ENCODE results near the gene RPS21. TPM values are rescaled to one million over a fixed set of nuclear protein-coding genes. Genes with fewer than 3 reads are reported as not detected.

RPS21 gene
- total RNA-seq, 1 donor from 2014 or later = 830 TPM

GRCh38 chr20:62410746-62411478 lies 24.0 kb downstream of the RPS21 start:
- no peak for TF ChIP-seq CTCF (IDR thresholded peaks at IDR 0.05)
- H3K9me3 Mint-ChIP-seq (ENCODE audit: low read depth) = no peaks in the 10 kb centered on the region
- H3K4me3 Mint-ChIP-seq (ENCODE audit: unreplicated experiment) = no peak overlapping the region
- H3K4me1 Mint-ChIP-seq (ENCODE audit: low read depth) = peaks cover 4% of the 10 kb centered on the region
- no peaks in the 10 kb centered on the region for H3K36me3 Mint-ChIP-seq (ENCODE audit: low read depth)
- no peak for DNase-seq (ENCODE audit: low spot score)
- no peaks in the 10 kb centered on the region for H3K27me3 Mint-ChIP-seq (ENCODE audit: low read depth)
- H3K27ac Mint-ChIP-seq (ENCODE audit: unreplicated experiment) = no peak overlapping the region

- Mint-ChIP-seq H3K4me3 (ENCODE audit: unreplicated experiment) (no peak overlapping the region), H3K36me3 (ENCODE audit: low read depth) (no peaks in the 10 kb centered on the region), H3K9me3 (ENCODE audit: low read depth) (no peaks in the 10 kb centered on the region), H3K4me1 (ENCODE audit: low read depth) (no peaks in the 10 kb centered on the region), H3K27me3 (ENCODE audit: low read depth) (no peaks in the 10 kb centered on the region), H3K27ac (ENCODE audit: unreplicated experiment) (no peak overlapping the region)
- no peak for DNase-seq (ENCODE audit: low spot score)
- TF ChIP-seq CTCF (IDR thresholded peaks at IDR 0.05) = no peak
Measured at GRCh38 chr20:62411479-62412193, 24.7 kb downstream of the RPS21 start.

- Mint-ChIP-seq H3K4me3 (ENCODE audit: unreplicated experiment) (no peak overlapping the region), H3K27ac (ENCODE audit: unreplicated experiment) (no peak overlapping the region), H3K4me1 (ENCODE audit: low read depth) (no peaks in the 10 kb centered on the region), H3K27me3 (ENCODE audit: low read depth) (no peaks in the 10 kb centered on the region), H3K9me3 (ENCODE audit: low read depth) (no peaks in the 10 kb centered on the region), H3K36me3 (ENCODE audit: low read depth) (no peaks in the 10 kb centered on the region)
- no peak for DNase-seq (ENCODE audit: low spot score)
- no peak for TF ChIP-seq CTCF (IDR thresholded peaks at IDR 0.05)
Measured at GRCh38 chr20:62412194-62413024, 25.5 kb downstream of the RPS21 start.

GRCh38 chr20:62413025-62413570 lies 26.2 kb downstream of the RPS21 start:
- Mint-ChIP-seq H3K27ac (ENCODE audit: unreplicated experiment) (no peak overlapping the region), H3K36me3 (ENCODE audit: low read depth) (no peaks in the 10 kb centered on the region), H3K4me3 (ENCODE audit: unreplicated experiment) (no peak overlapping the region), H3K9me3 (ENCODE audit: low read depth) (no peaks in the 10 kb centered on the region), H3K27me3 (ENCODE audit: low read depth) (no peaks in the 10 kb centered on the region), H3K4me1 (ENCODE audit: low read depth) (no peaks in the 10 kb centered on the region)
- DNase-seq (ENCODE audit: low spot score) = no peak
- no peak for TF ChIP-seq CTCF (IDR thresholded peaks at IDR 0.05)
